Measurements from ENCODE around the gene HTT. TPM values are rescaled to one million over a fixed set of nuclear protein-coding genes. Genes with fewer than 3 reads are reported as not detected.

The HTT gene
- total RNA-seq, 2 donors from 2014 or later: 56.3 to 89.5 TPM

GRCh38 chr4:3257556-3258482 is 183.3 kb downstream of the HTT start:
- Histone ChIP-seq H3K27me3 (replicated peaks; ENCODE audit: insufficient read depth) (no peaks in the 10 kb centered on the region), H3K36me3 (no peaks in the 10 kb centered on the region), H3K4me3 (no peak overlapping the region), H3K9me3 (no peaks in the 10 kb centered on the region), H3K4me1 (ENCODE audit: control insufficient read depth in 1 of 2, low read depth in 2 of 2) (no peaks in the 10 kb centered on the region), H3K27ac (no peak overlapping the region)
- no peak for TF ChIP-seq CTCF (IDR thresholded peaks at IDR 0.05)
- no peak for DNase-seq (ENCODE audit: low spot score)
- ATAC-seq (ENCODE audit: insufficient number of reproducible peaks, low FRiP score, low read depth): no peak

- no peaks in the 10 kb centered on the region for H3K36me3 ChIP-seq
- no peaks in the 10 kb centered on the region for H3K27me3 ChIP-seq (replicated peaks; ENCODE audit: insufficient read depth)
- no peak for TF ChIP-seq CTCF (IDR thresholded peaks at IDR 0.05)
- no peaks in the 10 kb centered on the region for H3K9me3 ChIP-seq
- ATAC-seq (ENCODE audit: insufficient number of reproducible peaks, low FRiP score, low read depth) (no peak), DNase-seq (ENCODE audit: low spot score) (no peak)
- H3K4me3 ChIP-seq: no peak overlapping the region
- H3K4me1 ChIP-seq (ENCODE audit: control insufficient read depth in 1 of 2, low read depth in 2 of 2): no peaks in the 10 kb centered on the region
- H3K27ac ChIP-seq: no peak overlapping the region
Measured at GRCh38 chr4:3261411-3262207, 187.1 kb downstream of the HTT start.

- H3K4me3 ChIP-seq: no peak overlapping the region
- H3K27me3 ChIP-seq (replicated peaks; ENCODE audit: insufficient read depth): no peaks in the 10 kb centered on the region
- no peak overlapping the region for H3K27ac ChIP-seq
- ATAC-seq (ENCODE audit: insufficient number of reproducible peaks, low FRiP score, low read depth): no peak
- no peaks in the 10 kb centered on the region for H3K4me1 ChIP-seq (ENCODE audit: control insufficient read depth in 1 of 2, low read depth in 2 of 2)
- no peak for TF ChIP-seq CTCF (IDR thresholded peaks at IDR 0.05)
- no peaks in the 10 kb centered on the region for H3K36me3 ChIP-seq
- no peaks in the 10 kb centered on the region for H3K9me3 ChIP-seq
- DNase-seq (ENCODE audit: low spot score): no peak
Measured at GRCh38 chr4:3262208-3263052, 187.9 kb downstream of the HTT start.

GRCh38 chr4:3263053-3263875 is 188.8 kb downstream of the HTT start:
- Histone ChIP-seq H3K4me3 (no peak overlapping the region), H3K27me3 (replicated peaks; ENCODE audit: insufficient read depth) (no peaks in the 10 kb centered on the region), H3K9me3 (no peaks in the 10 kb centered on the region), H3K27ac (no peak overlapping the region), H3K36me3 (no peaks in the 10 kb centered on the region), H3K4me1 (ENCODE audit: control insufficient read depth in 1 of 2, low read depth in 2 of 2) (no peaks in the 10 kb centered on the region)
- TF ChIP-seq CTCF (IDR thresholded peaks at IDR 0.05): no peak
- no peak for DNase-seq (ENCODE audit: low spot score)
- no peak for ATAC-seq (ENCODE audit: insufficient number of reproducible peaks, low FRiP score, low read depth)

Measured in thoracic aorta (tissue), 2 donors.